Measurements from ENCODE around the gene CMIP. TPM values are rescaled to one million over a fixed set of nuclear protein-coding genes. Genes with fewer than 3 reads are reported as not detected.

CMIP gene
- total and polyA plus RNA-seq, 10 of the 15 experiments (the other 5 are each of a cell fraction or from before 2014, with no cell fraction given) = 1.2 to 43.2 (median 4.4) TPM

- TF ChIP-seq EP300 (IDR thresholded peaks at IDR 0.05; ENCODE audit: borderline replicate concordance in 1 of 2, control insufficient read depth in 1 of 2, low read depth in 2 of 2, low read length in 2 of 2) (no peak), SMARCA5 (IDR thresholded peaks at IDR 0.05) (no peak), RAD51 (IDR thresholded peaks at IDR 0.05) (no peak), TBL1XR1 (IDR thresholded peaks at IDR 0.05; ENCODE audit: low read depth, low read length) (no peak), HDAC6 (IDR thresholded peaks at IDR 0.05; ENCODE audit: unreplicated experiment) (no peak), EZH2 (IDR thresholded peaks at IDR 0.05; ENCODE audit: borderline replicate concordance, control insufficient read depth, low read depth, low read length) (no peak)
These were observed 248.0 kb downstream of the CMIP start (continued) for GRCh38 chr16:81692571-81692970.

GRCh38 chr16:81693041-81693743, 248.6 kb downstream of the CMIP start:
- FAIRE-seq (no peak), DNase-seq (ENCODE audit: low read depth, low spot score) (no peak), ATAC-seq (no peak)
- intact Hi-C loops (cut with micrococcal nuclease; ENCODE audit: unreplicated experiment) (no loop called here), in situ Hi-C loops (cut with MboI) (no loop called here)
- ChIA-PET POLR2A (no interaction called here), RAD21 (ENCODE audit: unreplicated experiment) (no interaction called here), SMC1A (ENCODE audit: uncharacterized antibody, unreplicated experiment) (interaction anchor here (0.7 kb wide), 1 partner anchor 46 kb away, joined by 3 read pairs; no protein-coding TSS in a partner anchor), CTCF (interaction anchor here (0.5 kb wide), 1 partner anchor 69 kb away, joined by 3 read pairs; no protein-coding TSS in a partner anchor)
- no peaks in the 10 kb centered on the region for H4K20me1 ChIP-seq (ENCODE audit: control insufficient read depth, insufficient read depth)
- no peaks in the 10 kb centered on the region; the same call in 2 of the 3 replicates for H3K9me3 ChIP-seq (replicated peaks; ENCODE audit: control insufficient read depth, insufficient read depth, low read length)
- H3K27me3 ChIP-seq (replicated peaks in 1 of 2; ENCODE audit: control insufficient read depth in 2 of 2, insufficient read depth in 2 of 2, low read length in 1 of 2) = no peaks in the 10 kb centered on the region
- H3K9ac ChIP-seq (ENCODE audit: control insufficient read depth, insufficient read depth, low read length) = no peak overlapping the region
- no TSS peak for BruUV-seq (replicated peaks)
- no peak overlapping the region for H3K27ac ChIP-seq (ENCODE audit: control insufficient read depth, insufficient read depth)
- H3K4me2 ChIP-seq (ENCODE audit: control insufficient read depth, insufficient read depth) = no peak overlapping the region
- H3K4me3 ChIP-seq = no peak overlapping the region
- H2AFZ ChIP-seq (ENCODE audit: control insufficient read depth, low read depth, low read length) = no peak overlapping the region
- H3K79me2 ChIP-seq (ENCODE audit: control insufficient read depth, insufficient read depth, low read length) = no peaks in the 10 kb centered on the region
- H3K4me1 ChIP-seq (ENCODE audit: control insufficient read depth, insufficient read depth, low read length) = no peaks in the 10 kb centered on the region
- H3K36me3 ChIP-seq (ENCODE audit: control insufficient read depth in 2 of 2, insufficient read depth in 2 of 2, low read length in 1 of 2) = peaks cover 13 to 31% of the 10 kb centered on the region in 2 experiments; a peak in 3 of 4 replicates
- WGBS (ENCODE audit: insufficient coverage, insufficient replicate concordance, low lambda C conversion rate, missing lambda C conversion rate) = 92% methylated on average over 26 of the region's 28 CpGs
- TF ChIP-seq ZBTB11 (CRISPR knock-in tag; IDR thresholded peaks at IDR 0.05) (no peak), ASH2L (IDR thresholded peaks at IDR 0.05; ENCODE audit: borderline replicate concordance, low read depth) (no peak), TARDBP (IDR thresholded peaks at IDR 0.05; ENCODE audit: borderline replicate concordance) (no peak), TAF1 (IDR thresholded peaks at IDR 0.05; ENCODE audit: borderline replicate concordance, low read depth, low read length) (no peak), EP300 (IDR thresholded peaks at IDR 0.05; ENCODE audit: borderline replicate concordance in 1 of 2, control insufficient read depth in 1 of 2, low read depth in 2 of 2, low read length in 2 of 2) (no peak), EZH2 (IDR thresholded peaks at IDR 0.05; ENCODE audit: borderline replicate concordance, control insufficient read depth, low read depth, low read length) (no peak), ZNF274 (IDR thresholded peaks at IDR 0.05; ENCODE audit: insufficient read depth, insufficient read length) (no peak), SMAD5 (IDR thresholded peaks at IDR 0.05; ENCODE audit: low read depth) (no peak), HCFC1 (IDR thresholded peaks at IDR 0.05; ENCODE audit: low read length) (no peak), FOXK2 (IDR thresholded peaks at IDR 0.05) (no peak), NFXL1 (IDR thresholded peaks at IDR 0.05; ENCODE audit: borderline replicate concordance) (no peak), ZBTB33 (IDR thresholded peaks at IDR 0.05) (no peak), IRF4 (IDR thresholded peaks at IDR 0.05; ENCODE audit: low read depth, low read length) (no peak)

Measured in GM12878 (cell line).